Fibroblast of lung (primary cell): ENCODE data around the gene LSAMP.

Experiments
- EZH2 ChIP-seq: IDR thresholded peaks from 2 replicates; pipeline ENCODE4 v1.5.1; 2012; ENCODE audit warnings: low read length, control low read depth, mild to moderate bottlenecking; ENCODE audit errors: missing control alignments
- TF ChIP-seq, protein P1 (sequence below), 2 donors: IDR thresholded peaks in 1 of 2; conservative IDR thresholded peaks in 1 of 2; 1 replicate in 1 of 2; 2 replicates in 1 of 2; pipeline ENCODE4 v1.5.1; 2011 to 2012; ENCODE audit warnings: low read length in 2 of 2, control low read depth in 1 of 2, inconsistent platforms in 1 of 2, low read depth in 1 of 2, mild to moderate bottlenecking in 1 of 2

- TF ChIP-seq, protein P1, sequence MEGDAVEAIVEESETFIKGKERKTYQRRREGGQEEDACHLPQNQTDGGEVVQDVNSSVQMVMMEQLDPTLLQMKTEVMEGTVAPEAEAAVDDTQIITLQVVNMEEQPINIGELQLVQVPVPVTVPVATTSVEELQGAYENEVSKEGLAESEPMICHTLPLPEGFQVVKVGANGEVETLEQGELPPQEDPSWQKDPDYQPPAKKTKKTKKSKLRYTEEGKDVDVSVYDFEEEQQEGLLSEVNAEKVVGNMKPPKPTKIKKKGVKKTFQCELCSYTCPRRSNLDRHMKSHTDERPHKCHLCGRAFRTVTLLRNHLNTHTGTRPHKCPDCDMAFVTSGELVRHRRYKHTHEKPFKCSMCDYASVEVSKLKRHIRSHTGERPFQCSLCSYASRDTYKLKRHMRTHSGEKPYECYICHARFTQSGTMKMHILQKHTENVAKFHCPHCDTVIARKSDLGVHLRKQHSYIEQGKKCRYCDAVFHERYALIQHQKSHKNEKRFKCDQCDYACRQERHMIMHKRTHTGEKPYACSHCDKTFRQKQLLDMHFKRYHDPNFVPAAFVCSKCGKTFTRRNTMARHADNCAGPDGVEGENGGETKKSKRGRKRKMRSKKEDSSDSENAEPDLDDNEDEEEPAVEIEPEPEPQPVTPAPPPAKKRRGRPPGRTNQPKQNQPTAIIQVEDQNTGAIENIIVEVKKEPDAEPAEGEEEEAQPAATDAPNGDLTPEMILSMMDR (conservative IDR thresholded peaks at IDR 0.05 in 1 of 2, IDR thresholded peaks at IDR 0.05 in 1 of 2; ENCODE audit: low read depth in 1 of 2, low read length in 2 of 2), result no peak
- no peak for TF ChIP-seq EZH2
Measured at GRCh38 chr3:116492379-116492778, 47.1 kb upstream of the LSAMP start.
